GM18499 (cell line): Measurements from ENCODE around the gene CACNA1D.
A peak's percentile ranks its signal among the peaks of the same experiment; 100 is the strongest.

ENCODE experiments used
- ATAC-seq: cut with Tn5 transposase; IDR thresholded peaks from one replicate; pipeline ENCODE4 v1.9.1; 2021; ENCODE audit warnings: moderate number of reproducible peaks; ENCODE audit not compliant: insufficient read depth, unreplicated experiment

CACNA1D gene

GRCh38 chr3:53772562-53772961 is 278.2 kb downstream of the CACNA1D start:
- no peak for ATAC-seq

- ATAC-seq: no peak
Observed at GRCh38 chr3:53773021-53773436, 278.6 kb downstream of the CACNA1D start.

DNA sequence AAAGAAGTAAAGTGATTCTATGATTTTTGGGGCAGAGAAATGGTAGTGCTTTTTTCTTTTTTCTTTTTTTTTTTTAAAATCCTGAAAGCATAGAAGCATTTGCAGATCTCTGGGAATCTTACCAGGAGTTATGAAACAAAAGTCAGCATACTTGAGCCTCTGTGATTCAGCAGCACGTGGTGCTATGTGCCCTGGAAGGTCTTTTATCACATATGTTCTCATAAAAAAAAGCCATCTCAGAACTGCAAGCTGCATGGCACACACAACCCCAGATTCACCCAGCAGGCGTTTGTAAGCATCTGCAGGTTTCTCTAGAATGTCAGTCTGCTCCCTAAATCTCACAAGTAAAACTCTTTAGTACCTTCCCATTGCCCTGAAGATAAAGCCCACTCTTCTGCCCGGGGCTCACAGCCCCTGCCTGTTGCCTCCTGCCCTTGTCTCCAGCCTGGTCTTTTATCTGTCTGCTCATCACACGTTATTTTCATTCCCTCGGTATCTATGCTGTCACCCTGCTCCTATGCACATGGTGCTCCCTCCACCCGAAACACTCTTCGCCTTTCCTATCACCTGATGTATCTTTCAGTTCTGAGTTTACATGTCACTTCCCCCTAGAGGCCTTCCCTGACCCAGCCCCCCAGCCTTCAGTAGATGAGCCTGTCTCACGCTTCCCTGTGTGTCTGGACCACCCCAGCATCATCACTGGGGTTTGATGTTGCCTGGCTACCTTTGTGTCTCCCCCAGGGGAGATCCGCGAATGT is 279.4 kb downstream of the CACNA1D start:
- ATAC-seq: peak; percentile 73

GRCh38 chr3:53774414-53774813 is 280.0 kb downstream of the CACNA1D start:
- ATAC-seq: no peak

DNA sequence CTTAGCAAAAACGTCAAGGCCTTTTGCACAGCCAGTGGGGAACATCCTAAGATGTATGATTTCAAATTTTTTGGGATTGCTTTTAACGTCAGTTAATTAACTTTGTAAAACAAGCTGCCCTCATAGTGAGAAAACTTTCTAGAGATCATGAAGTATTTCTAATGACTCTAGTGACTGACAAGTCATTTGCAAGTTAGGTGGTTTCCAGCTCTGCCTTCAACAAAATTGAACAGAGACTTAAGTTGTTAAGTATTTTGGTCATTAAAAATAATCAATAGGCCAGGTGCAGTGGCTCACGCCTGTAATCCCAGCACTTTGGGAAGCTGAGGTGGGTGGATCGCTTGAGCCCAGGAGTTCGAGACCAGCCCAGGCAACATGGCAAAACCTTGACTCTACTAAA is 280.6 kb downstream of the CACNA1D start:
- no peak for ATAC-seq

DNA sequence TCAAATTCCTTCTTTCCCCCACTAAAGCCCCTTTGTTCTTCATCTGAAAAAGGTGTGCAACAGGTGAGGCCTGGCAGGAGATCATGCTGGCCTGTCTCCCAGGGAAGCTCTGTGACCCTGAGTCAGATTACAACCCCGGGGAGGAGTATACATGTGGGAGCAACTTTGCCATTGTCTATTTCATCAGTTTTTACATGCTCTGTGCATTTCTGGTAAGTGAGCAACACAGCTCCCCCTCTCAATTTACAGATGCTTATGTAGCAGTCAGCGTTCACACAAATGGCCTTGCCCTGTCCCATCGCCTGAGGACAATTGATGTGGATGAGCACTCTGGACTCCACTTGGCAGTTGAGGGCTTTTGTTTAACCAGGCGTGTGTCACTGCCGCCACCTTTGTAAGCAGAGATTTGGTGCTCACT is 281.4 kb downstream of the CACNA1D start:
- ATAC-seq: no peak

GRCh38 chr3:53776494-53777101 is 282.2 kb downstream of the CACNA1D start:
- ATAC-seq: no peak

DNA sequence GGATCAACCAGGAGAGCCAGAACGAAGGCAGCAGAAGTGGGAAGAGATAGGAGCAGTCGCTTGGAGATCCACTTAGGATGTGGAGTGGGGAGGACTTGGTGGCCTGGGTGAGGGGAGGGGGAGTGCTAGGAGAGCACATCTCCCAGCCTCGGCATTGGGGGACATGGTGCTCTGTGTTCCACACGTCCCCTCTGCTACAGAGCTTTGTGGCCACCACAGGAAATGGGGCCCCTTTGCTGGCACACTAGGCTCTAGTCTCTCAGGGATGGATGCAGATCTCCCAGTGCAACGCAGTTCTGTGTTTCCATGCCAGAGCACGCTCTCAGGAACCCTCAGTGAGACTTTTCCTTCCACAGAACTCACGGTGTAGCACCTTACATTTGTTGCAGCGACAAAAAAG is 283.1 kb downstream of the CACNA1D start:
- no peak for ATAC-seq

- ATAC-seq: no peak
Observed at GRCh38 chr3:53778153-53778552, 283.7 kb downstream of the CACNA1D start.

GRCh38 chr3:53780171-53780570 is 285.8 kb downstream of the CACNA1D start:
- ATAC-seq: no peak

GRCh38 chr3:53780806-53781205 is 286.4 kb downstream of the CACNA1D start:
- no peak for ATAC-seq

DNA sequence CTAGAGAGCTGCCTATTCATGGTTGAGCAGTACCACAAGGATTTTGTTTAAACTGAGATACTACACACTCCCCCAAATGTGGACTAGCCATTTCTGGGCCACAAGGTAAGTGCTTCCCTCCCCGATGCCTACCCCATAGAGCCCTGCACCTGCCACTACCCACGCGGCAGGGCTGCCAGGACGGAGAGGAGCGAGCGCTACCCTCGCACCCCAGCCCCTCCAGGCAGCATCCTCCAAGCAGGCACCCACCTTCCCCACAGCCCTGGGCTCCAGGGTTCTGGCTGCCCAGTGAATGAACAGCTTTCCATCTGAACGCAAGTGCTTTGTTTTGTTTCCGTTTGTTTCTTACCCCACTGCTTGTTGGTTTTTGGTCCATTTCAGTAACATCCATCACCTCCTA is 292.6 kb downstream of the CACNA1D start:
- ATAC-seq: no peak

DNA sequence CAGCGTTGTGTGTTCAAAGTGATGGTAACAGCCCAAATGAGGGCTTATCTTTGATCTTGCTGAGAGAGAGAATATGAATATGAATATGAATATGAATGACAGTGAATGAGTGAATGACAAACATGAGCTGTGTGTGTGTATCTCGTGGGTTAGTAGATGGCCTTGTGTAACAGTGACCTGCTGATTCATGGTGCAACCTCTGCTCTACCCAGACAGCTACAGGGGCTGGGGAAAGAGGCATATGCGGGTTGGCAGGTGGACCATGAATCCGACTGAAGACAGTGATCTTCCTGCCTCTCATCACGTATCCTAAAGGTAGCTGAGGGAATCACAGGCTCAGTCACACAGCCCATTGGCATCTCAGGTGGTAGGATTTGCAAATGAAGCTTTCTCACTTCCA is 293.6 kb downstream of the CACNA1D start:
- ATAC-seq: no peak

- ATAC-seq: no peak
Observed at GRCh38 chr3:53789459-53789858, 295.0 kb downstream of the CACNA1D start.

GRCh38 chr3:53790470-53790869 is 296.1 kb downstream of the CACNA1D start:
- no peak for ATAC-seq

DNA sequence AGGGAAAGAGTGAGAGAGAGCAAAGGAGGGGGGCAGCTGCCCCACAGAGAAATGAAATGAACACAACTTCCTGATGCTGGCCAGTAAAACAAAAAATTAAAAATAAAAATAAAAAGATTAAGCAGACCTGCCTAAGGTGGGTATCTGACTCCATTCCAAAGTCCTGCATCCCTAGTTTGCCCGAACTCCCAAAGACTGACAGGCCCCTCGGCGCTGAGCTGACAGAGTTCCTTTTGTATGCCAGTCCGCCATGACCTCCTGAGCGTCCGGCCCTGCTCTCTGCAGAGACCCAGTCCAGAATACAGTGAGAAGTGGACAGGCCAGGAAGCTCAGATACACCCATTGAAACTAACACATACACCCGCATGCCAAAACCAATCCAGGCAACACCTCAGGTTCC is 296.9 kb downstream of the CACNA1D start:
- ATAC-seq: no peak

- no peak for ATAC-seq
Observed at GRCh38 chr3:53792866-53793265, 298.5 kb downstream of the CACNA1D start.

GRCh38 chr3:53794597-53794996 is 300.2 kb downstream of the CACNA1D start:
- ATAC-seq: no peak

- ATAC-seq: no peak
Observed at GRCh38 chr3:53795176-53795575, 300.8 kb downstream of the CACNA1D start.

- no peak for ATAC-seq
Observed at GRCh38 chr3:53795789-53796560, 301.6 kb downstream of the CACNA1D start.

DNA sequence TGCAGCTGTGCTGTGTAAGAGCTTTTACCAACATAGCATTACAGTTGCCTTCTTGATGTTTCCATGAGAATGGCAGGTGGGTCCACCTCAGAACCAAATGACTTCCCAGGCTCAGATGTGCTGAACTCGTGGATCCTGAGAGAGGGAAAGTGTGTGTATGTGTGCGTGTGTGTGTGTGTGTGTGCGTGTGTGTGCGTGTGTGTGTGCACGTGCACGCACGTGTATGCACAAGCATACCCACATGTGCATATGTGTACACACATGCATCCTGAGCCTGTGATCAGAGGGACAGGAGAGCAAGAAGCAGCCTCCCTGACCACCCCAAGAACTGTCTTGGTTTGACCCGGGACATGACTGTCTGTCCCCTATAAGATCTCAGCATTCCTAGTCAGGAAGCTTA is 303.7 kb downstream of the CACNA1D start:
- ATAC-seq: no peak
